ENCODE results near the gene BMERB1. TPM values are rescaled to one million over a fixed set of nuclear protein-coding genes. Genes with fewer than 3 reads are reported as not detected.

BMERB1 gene
- total RNA-seq, 2 donors from 2014 or later: 6.2 to 9.1 TPM

GRCh38 chr16:15521390-15521757, 87.0 kb downstream of the BMERB1 start:
- no peak overlapping the region for H3K9ac ChIP-seq (ENCODE audit: low read depth in 2 of 2, low read length in 2 of 2)
- no peak for DNase-seq
- intact Hi-C loops (cut with DNase I): loop anchor here (5.0 kb wide), 1 partner anchor 181 kb away; no protein-coding TSS in a partner anchor
- H3K4me1 ChIP-seq: no peaks in the 10 kb centered on the region
- H3K9me3 ChIP-seq: no peaks in the 10 kb centered on the region
- no peak overlapping the region for H3K4me3 ChIP-seq
- no peak for TF ChIP-seq CTCF (IDR thresholded peaks at IDR 0.05)
- H3K27ac ChIP-seq: peak overlapping the region; percentile 44
- no peaks in the 10 kb centered on the region for H3K27me3 ChIP-seq
- no peaks in the 10 kb centered on the region for H3K36me3 ChIP-seq

- Histone ChIP-seq H3K36me3 (no peaks in the 10 kb centered on the region), H3K4me3 (no peak overlapping the region), H3K27me3 (no peaks in the 10 kb centered on the region), H3K9me3 (no peaks in the 10 kb centered on the region), H3K4me1 (no peaks in the 10 kb centered on the region), H3K9ac (ENCODE audit: low read depth in 2 of 2, low read length in 2 of 2) (no peak overlapping the region), H3K27ac (no peak overlapping the region)
- intact Hi-C loops (cut with DNase I): loop anchor here (5.0 kb wide), 1 partner anchor 180 kb away; no protein-coding TSS in a partner anchor
- TF ChIP-seq CTCF (IDR thresholded peaks at IDR 0.05): no peak
- DNase-seq: no peak
Observed at GRCh38 chr16:15521758-15522509, 87.5 kb downstream of the BMERB1 start.

- peak; percentile 26 for TF ChIP-seq CTCF (IDR thresholded peaks at IDR 0.05)
- Histone ChIP-seq H3K4me3 (no peak overlapping the region), H3K27me3 (no peaks in the 10 kb centered on the region), H3K4me1 (no peaks in the 10 kb centered on the region), H3K9ac (ENCODE audit: low read depth in 2 of 2, low read length in 2 of 2) (peak overlapping the region in 1 of 2 donors; percentile 14), H3K27ac (no peak overlapping the region), H3K36me3 (no peaks in the 10 kb centered on the region), H3K9me3 (no peaks in the 10 kb centered on the region)
- peak; percentile 59 for DNase-seq
- intact Hi-C loops (cut with DNase I): loop anchor here (5.0 kb wide), 1 partner anchor 179 kb away; no protein-coding TSS in a partner anchor
Observed at GRCh38 chr16:15523092-15523541, 88.7 kb downstream of the BMERB1 start.

GRCh38 chr16:15523939-15524338, 89.6 kb downstream of the BMERB1 start:
- intact Hi-C loops (cut with DNase I): loop anchor here (5.0 kb wide), 1 partner anchor 178 kb away; no protein-coding TSS in a partner anchor

GRCh38 chr16:15524966-15525365, 90.6 kb downstream of the BMERB1 start:
- intact Hi-C loops (cut with DNase I): loop anchor here (5.0 kb wide), 1 partner anchor 177 kb away; no protein-coding TSS in a partner anchor
- no peak for DNase-seq
- no peak overlapping the region for H3K27ac ChIP-seq
- no peak overlapping the region for H3K9ac ChIP-seq (ENCODE audit: low read depth in 2 of 2, low read length in 2 of 2)
- no peaks in the 10 kb centered on the region for H3K4me1 ChIP-seq
- H3K9me3 ChIP-seq: no peaks in the 10 kb centered on the region
- H3K27me3 ChIP-seq: no peaks in the 10 kb centered on the region
- no peak for TF ChIP-seq CTCF (IDR thresholded peaks at IDR 0.05)
- no peak overlapping the region for H3K4me3 ChIP-seq
- no peaks in the 10 kb centered on the region for H3K36me3 ChIP-seq

More at GRCh38 chr16:15523939-15524338, 89.6 kb downstream of the BMERB1 start:
- Histone ChIP-seq H3K4me3 (no peak overlapping the region), H3K9me3 (no peaks in the 10 kb centered on the region), H3K27me3 (no peaks in the 10 kb centered on the region), H3K36me3 (no peaks in the 10 kb centered on the region), H3K27ac (no peak overlapping the region), H3K4me1 (no peaks in the 10 kb centered on the region), H3K9ac (ENCODE audit: low read depth in 2 of 2, low read length in 2 of 2) (no peak overlapping the region)
- no peak for DNase-seq
- no peak for TF ChIP-seq CTCF (IDR thresholded peaks at IDR 0.05)

Data from colonic mucosa (tissue), 4 donors.